GM23338 (cell line): ENCODE results near the gene AEBP2. TPM values are rescaled to one million over a fixed set of nuclear protein-coding genes. Genes with fewer than 3 reads are reported as not detected.
A peak's percentile ranks its signal among the peaks of the same experiment; 100 is the strongest.
"Not testable (repeated sequence)": the region's sequence is repeated elsewhere in the genome, so short reads cannot be mapped to it uniquely, and the experiment has no call there.

Experiments
- ATAC-seq: fragments of 200-7000 bp; cut with Tn5 transposase; 3 replicates; pipeline ENCODE4 v1.9.1; 2020
- DNase-seq: peaks from one replicate; pipeline ENCODE4 v3.0.0-alpha.2; 2015; ENCODE audit warnings: low spot score
- H2AFZ ChIP-seq: fragments of 200-600 bp; sonication (generic); 2 replicates; pipeline ENCODE4 v1.8.0; 2016; ENCODE audit warnings: antibody characterized with exemption, mild to moderate bottlenecking, moderate library complexity
- H3F3A ChIP-seq: fragments of 200-600 bp; sonication (generic); replicated peaks from 2 replicates; pipeline ENCODE4 v1.8.0; 2017; ENCODE audit warnings: antibody characterized with exemption, mixed run types, low read depth
- H3K27ac ChIP-seq: fragments of 200-600 bp; sonication (generic); 2 replicates; pipeline ENCODE4 v1.6.1; 2016; ENCODE audit warnings: low read depth
- H3K27me3 ChIP-seq: fragments of 200-600 bp; sonication (generic); 2 replicates; pipeline ENCODE4 v1.8.0; 2016; ENCODE audit warnings: mild to moderate bottlenecking, mixed run types, moderate library complexity; ENCODE audit not compliant: insufficient read depth
- H3K36me3 ChIP-seq: fragments of 200-600 bp; sonication (generic); 2 replicates; pipeline ENCODE4 v1.8.0; 2016; ENCODE audit warnings: mild to moderate bottlenecking; ENCODE audit not compliant: insufficient read depth
- H3K4me1 ChIP-seq: fragments of 200-600 bp; sonication (generic); 2 replicates; pipeline ENCODE4 v1.8.0; 2016; ENCODE audit warnings: mild to moderate bottlenecking, moderate library complexity; ENCODE audit not compliant: insufficient read depth
- H3K4me2 ChIP-seq: fragments of 200-600 bp; sonication (generic); 2 replicates; pipeline ENCODE4 v1.7.1; 2017; ENCODE audit warnings: mixed run types
- H3K4me3 ChIP-seq: fragments of 200-600 bp; sonication (generic); 2 replicates; pipeline ENCODE4 v1.6.1; 2016; ENCODE audit warnings: mixed run types
- H3K79me2 ChIP-seq: fragments of 200-600 bp; sonication (generic); replicated peaks from 2 replicates; pipeline ENCODE4 v1.8.0; 2017; ENCODE audit warnings: mild to moderate bottlenecking; ENCODE audit not compliant: insufficient read depth
- H3K9me2 ChIP-seq: fragments of 200-600 bp; sonication (generic); 2 replicates; pipeline ENCODE4 v1.8.0; 2017; ENCODE audit not compliant: insufficient read depth
- H4K20me1 ChIP-seq: fragments of 200-600 bp; sonication (generic); replicated peaks from 2 replicates; pipeline ENCODE4 v1.8.0; 2017; ENCODE audit warnings: mild to moderate bottlenecking; ENCODE audit not compliant: insufficient read depth
- H3K27ac Mint-ChIP-seq: 2 replicates; pipeline ENCODE4 v1.8.0; 2020; ENCODE audit warnings: inconsistent platforms, mild to moderate bottlenecking, moderate library complexity, mixed read lengths
- H3K27me3 Mint-ChIP-seq: 3 replicates; pipeline ENCODE4 v1.8.0; 2022; ENCODE audit warnings: low read depth, mild to moderate bottlenecking, moderate library complexity, mixed read lengths, inconsistent platforms; ENCODE audit not compliant: insufficient read depth, poor library complexity
- H3K36me3 Mint-ChIP-seq: 3 replicates; pipeline ENCODE4 v1.8.0; 2021; ENCODE audit warnings: low read depth, mild to moderate bottlenecking, inconsistent platforms, moderate library complexity, mixed read lengths
- H3K4me1 Mint-ChIP-seq: 3 replicates; pipeline ENCODE4 v1.8.0; 2020; ENCODE audit warnings: mild to moderate bottlenecking, inconsistent platforms, mixed read lengths
- H3K4me3 Mint-ChIP-seq: 3 replicates; pipeline ENCODE4 v1.8.0; 2021; ENCODE audit warnings: moderate library complexity, mild to moderate bottlenecking, inconsistent platforms, mixed read lengths
- H3K9me3 Mint-ChIP-seq: 3 replicates; pipeline ENCODE4 v1.8.0; 2020; ENCODE audit warnings: moderate library complexity, mild to moderate bottlenecking, inconsistent platforms, mixed read lengths
- CREB1 ChIP-seq: fragments of 250-450 bp; sonication (Bioruptor Pico); IDR thresholded peaks from 2 replicates; pipeline ENCODE4 v1.5.0; 2020; ENCODE audit warnings: low read depth, mild to moderate bottlenecking, moderate library complexity
- EZH2 ChIP-seq: fragments of 200-600 bp; sonication (generic); IDR thresholded peaks from one replicate; pipeline ENCODE4 v1.8.0; 2017; ENCODE audit warnings: antibody characterized with exemption, mild to moderate bottlenecking, low read depth; ENCODE audit not compliant: unreplicated experiment
- EZH2phosphoT487 ChIP-seq: fragments of 200-600 bp; sonication (generic); IDR thresholded peaks from one replicate; pipeline ENCODE4 v1.8.1; 2018; ENCODE audit warnings: antibody characterized with exemption; ENCODE audit not compliant: unreplicated experiment
- NANOG ChIP-seq: IDR thresholded peaks from 2 replicates; pipeline ENCODE4 v1.6.1; 2016; ENCODE audit warnings: antibody characterized with exemption, borderline replicate concordance
- POLR2AphosphoS5 ChIP-seq: IDR thresholded peaks from 2 replicates; pipeline ENCODE4 v1.6.1; 2016; ENCODE audit warnings: antibody characterized with exemption, low read depth
- STAT1 ChIP-seq: IDR thresholded peaks from one replicate; pipeline ENCODE4 v1.6.1; 2016; ENCODE audit warnings: antibody characterized with exemption; ENCODE audit not compliant: unreplicated experiment
- ZNF331 ChIP-seq: fragments of 250-450 bp; sonication (Bioruptor Pico); IDR thresholded peaks from 2 replicates; pipeline ENCODE4 v1.5.0; 2020; ENCODE audit warnings: low read depth, mild to moderate bottlenecking, moderate library complexity
- polyA plus RNA-seq: library from polyadenylated mRNA; unstranded; fragments of >200 nt; fragmentation: Nextera tagmentation; extraction: Ambion mirVana; gene quantifications from 2 replicates; pipeline ENCODE4 v1.2.1, GENCODE V29; 2016
- total RNA-seq: library from RNA; depleted of rRNA; stranded (reverse); fragments of >200 nt; shearing (Covaris generic); gene quantifications from 2 replicates; pipeline ENCODE4 v1.2.3, GENCODE V29; 2014
- TF ChIP-seq, protein P1 (sequence below): fragments of 250-450 bp; sonication (Bioruptor Pico); IDR thresholded peaks from 2 replicates; pipeline ENCODE4 v1.5.0; 2020; ENCODE audit warnings: mild to moderate bottlenecking, moderate library complexity
- TF ChIP-seq, protein P2 (sequence below): IDR thresholded peaks from 2 replicates; pipeline ENCODE4 v1.6.1; 2016; ENCODE audit warnings: antibody characterized with exemption

Gene AEBP2
- total and polyA plus RNA-seq, 2 experiments from 2014 or later, result 39.3 to 48.1 TPM

DNA sequence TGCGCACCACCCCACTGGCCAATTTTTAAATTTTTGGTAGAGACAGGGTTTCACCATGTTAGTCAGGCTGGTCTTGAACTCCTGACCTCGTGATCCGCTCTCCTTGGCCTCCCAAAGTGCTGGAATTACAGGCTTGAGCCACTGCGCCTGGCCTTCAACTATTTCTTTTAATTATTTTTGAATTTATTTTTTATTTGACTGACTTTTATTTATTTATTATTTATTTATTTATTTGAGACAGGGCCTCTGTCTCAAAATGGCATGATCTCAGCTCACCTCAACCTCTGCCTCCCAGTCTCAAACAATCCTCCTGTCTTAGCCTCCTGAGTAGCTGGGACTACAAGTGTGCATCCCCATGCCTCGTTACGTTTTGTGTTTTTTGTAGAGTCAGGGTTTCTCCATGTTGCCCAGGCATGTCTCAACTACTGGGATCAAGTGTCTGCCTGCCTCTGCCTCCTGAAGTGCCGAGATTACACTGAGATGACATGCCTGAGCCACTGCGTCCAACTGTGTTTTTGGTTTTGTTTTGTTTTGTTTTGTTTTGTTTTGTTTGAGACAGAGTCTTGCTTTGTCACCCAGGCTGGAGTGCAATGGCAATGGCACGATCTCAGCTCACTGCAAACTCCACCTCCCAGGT lies 38.5 kb upstream of the AEBP2 start:
- H3K4me1 Mint-ChIP-seq, H3K4me2 ChIP-seq, H3K27me3 Mint-ChIP-seq, DNase-seq, ATAC-seq, H3K27ac Mint-ChIP-seq, H3K36me3 Mint-ChIP-seq, H3K4me3 ChIP-seq, H3K9me3 Mint-ChIP-seq, H3K4me3 Mint-ChIP-seq, H3K9me2 ChIP-seq, H3K36me3 ChIP-seq, H3K79me2 ChIP-seq, H3K27ac ChIP-seq, H3K4me1 ChIP-seq, H3F3A ChIP-seq, H4K20me1 ChIP-seq, H3K27me3 ChIP-seq: not testable (repeated sequence)
- peak overlapping the region; percentile 69; the same call in 1 of the 2 replicates for H2AFZ ChIP-seq

DNA sequence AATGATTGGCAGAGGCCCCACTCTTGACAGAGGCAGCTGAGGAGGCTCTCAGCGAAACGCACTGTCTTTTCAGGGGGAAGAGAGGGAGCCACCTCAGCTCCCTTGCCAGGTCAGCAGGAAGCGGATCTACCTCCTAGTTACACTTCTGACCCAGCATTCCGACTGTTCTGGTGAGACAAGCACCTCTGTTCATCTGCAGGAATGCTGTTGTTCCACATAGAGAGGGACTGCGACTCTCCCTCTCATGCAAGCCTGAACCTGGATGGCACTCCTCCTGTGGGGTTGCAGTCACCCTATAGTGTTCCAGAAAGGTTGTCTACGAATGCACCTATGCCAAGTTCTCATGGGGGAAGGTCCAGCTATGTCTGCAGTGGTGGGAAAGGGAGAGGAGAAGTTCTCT lies 37.1 kb upstream of the AEBP2 start:
- H3K36me3 Mint-ChIP-seq, result no peaks in the 10 kb centered on the region; the same call in 2 of the 3 replicates
- DNase-seq, result no peak
- TF ChIP-seq STAT1 (no peak), NANOG (no peak), CREB1 (CRISPR knock-in tag) (no peak), ZNF331 (CRISPR knock-in tag) (no peak), EZH2phosphoT487 (no peak), EZH2 (no peak), POLR2AphosphoS5 (no peak)
- TF ChIP-seq, protein P1, sequence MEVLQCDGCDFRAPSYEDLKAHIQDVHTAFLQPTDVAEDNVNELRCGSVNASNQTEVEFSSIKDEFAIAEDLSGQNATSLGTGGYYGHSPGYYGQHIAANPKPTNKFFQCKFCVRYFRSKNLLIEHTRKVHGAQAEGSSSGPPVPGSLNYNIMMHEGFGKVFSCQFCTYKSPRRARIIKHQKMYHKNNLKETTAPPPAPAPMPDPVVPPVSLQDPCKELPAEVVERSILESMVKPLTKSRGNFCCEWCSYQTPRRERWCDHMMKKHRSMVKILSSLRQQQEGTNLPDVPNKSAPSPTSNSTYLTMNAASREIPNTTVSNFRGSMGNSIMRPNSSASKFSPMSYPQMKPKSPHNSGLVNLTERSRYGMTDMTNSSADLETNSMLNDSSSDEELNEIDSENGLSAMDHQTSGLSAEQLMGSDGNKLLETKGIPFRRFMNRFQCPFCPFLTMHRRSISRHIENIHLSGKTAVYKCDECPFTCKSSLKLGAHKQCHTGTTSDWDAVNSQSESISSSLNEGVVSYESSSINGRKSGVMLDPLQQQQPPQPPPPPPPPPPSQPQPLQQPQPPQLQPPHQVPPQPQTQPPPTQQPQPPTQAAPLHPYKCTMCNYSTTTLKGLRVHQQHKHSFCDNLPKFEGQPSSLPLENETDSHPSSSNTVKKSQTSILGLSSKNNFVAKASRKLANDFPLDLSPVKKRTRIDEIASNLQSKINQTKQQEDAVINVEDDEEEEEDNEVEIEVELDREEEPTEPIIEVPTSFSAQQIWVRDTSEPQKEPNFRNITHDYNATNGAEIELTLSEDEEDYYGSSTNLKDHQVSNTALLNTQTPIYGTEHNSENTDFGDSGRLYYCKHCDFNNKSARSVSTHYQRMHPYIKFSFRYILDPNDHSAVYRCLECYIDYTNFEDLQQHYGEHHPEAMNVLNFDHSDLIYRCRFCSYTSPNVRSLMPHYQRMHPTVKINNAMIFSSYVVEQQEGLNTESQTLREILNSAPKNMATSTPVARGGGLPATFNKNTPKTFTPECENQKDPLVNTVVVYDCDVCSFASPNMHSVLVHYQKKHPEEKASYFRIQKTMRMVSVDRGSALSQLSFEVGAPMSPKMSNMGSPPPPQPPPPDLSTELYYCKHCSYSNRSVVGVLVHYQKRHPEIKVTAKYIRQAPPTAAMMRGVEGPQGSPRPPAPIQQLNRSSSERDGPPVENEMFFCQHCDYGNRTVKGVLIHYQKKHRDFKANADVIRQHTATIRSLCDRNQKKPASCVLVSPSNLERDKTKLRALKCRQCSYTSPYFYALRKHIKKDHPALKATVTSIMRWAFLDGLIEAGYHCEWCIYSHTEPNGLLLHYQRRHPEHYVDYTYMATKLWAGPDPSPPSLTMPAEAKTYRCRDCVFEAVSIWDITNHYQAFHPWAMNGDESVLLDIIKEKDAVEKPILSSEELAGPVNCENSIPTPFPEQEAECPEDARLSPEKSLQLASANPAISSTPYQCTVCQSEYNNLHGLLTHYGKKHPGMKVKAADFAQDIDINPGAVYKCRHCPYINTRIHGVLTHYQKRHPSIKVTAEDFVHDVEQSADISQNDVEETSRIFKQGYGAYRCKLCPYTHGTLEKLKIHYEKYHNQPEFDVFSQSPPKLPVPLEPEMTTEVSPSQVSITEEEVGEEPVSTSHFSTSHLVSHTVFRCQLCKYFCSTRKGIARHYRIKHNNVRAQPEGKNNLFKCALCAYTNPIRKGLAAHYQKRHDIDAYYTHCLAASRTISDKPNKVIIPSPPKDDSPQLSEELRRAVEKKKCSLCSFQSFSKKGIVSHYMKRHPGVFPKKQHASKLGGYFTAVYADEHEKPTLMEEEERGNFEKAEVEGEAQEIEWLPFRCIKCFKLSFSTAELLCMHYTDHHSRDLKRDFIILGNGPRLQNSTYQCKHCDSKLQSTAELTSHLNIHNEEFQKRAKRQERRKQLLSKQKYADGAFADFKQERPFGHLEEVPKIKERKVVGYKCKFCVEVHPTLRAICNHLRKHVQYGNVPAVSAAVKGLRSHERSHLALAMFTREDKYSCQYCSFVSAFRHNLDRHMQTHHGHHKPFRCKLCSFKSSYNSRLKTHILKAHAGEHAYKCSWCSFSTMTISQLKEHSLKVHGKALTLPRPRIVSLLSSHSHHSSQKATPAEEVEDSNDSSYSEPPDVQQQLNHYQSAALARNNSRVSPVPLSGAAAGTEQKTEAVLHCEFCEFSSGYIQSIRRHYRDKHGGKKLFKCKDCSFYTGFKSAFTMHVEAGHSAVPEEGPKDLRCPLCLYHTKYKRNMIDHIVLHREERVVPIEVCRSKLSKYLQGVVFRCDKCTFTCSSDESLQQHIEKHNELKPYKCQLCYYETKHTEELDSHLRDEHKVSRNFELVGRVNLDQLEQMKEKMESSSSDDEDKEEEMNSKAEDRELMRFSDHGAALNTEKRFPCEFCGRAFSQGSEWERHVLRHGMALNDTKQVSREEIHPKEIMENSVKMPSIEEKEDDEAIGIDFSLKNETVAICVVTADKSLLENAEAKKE, result no peak
- TF ChIP-seq, protein P2, sequence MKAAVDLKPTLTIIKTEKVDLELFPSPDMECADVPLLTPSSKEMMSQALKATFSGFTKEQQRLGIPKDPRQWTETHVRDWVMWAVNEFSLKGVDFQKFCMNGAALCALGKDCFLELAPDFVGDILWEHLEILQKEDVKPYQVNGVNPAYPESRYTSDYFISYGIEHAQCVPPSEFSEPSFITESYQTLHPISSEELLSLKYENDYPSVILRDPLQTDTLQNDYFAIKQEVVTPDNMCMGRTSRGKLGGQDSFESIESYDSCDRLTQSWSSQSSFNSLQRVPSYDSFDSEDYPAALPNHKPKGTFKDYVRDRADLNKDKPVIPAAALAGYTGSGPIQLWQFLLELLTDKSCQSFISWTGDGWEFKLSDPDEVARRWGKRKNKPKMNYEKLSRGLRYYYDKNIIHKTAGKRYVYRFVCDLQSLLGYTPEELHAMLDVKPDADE, result no peak
- H3K9me2 ChIP-seq, result 0 out of 2 replicates have a peak, but pooled peaks cover 3% of the 10 kb centered on the region
- no peaks in the 10 kb centered on the region for H3K9me3 Mint-ChIP-seq
- no peaks in the 10 kb centered on the region for H4K20me1 ChIP-seq
- H3K27me3 Mint-ChIP-seq, result peaks cover 1% of the 10 kb centered on the region
- H3K4me3 ChIP-seq, result no peak overlapping the region
- H3K79me2 ChIP-seq, result no peaks in the 10 kb centered on the region
- H3K27ac Mint-ChIP-seq, result no peak overlapping the region
- no peaks in the 10 kb centered on the region; the same call in 1 of the 2 replicates for H3K4me1 ChIP-seq
- no peaks in the 10 kb centered on the region for H3K27me3 ChIP-seq
- no peaks in the 10 kb centered on the region for H3F3A ChIP-seq
- peaks cover 4% of the 10 kb centered on the region; the same call in 2 of the 3 replicates for H3K4me1 Mint-ChIP-seq
- H3K27ac ChIP-seq, result no peak overlapping the region
- no peak overlapping the region for H3K4me3 Mint-ChIP-seq
- ATAC-seq, result peak; percentile 41; the same call in 2 of the 3 replicates
- H3K36me3 ChIP-seq, result no peaks in the 10 kb centered on the region
- peak overlapping the region; percentile 94 for H2AFZ ChIP-seq
- H3K4me2 ChIP-seq, result no peak overlapping the region
